ENCODE data around the gene NPM1. TPM values are rescaled to one million over a fixed set of nuclear protein-coding genes. Genes with fewer than 3 reads are reported as not detected.

NPM1 gene
- total and polyA plus RNA-seq, 4 experiments from 2014 or later, result 595 to 892 (median 817) TPM

GRCh38 chr5:171442287-171443042 lies 54.8 kb downstream of the NPM1 start:
- no peaks in the 10 kb centered on the region for H3K27me3 ChIP-seq (ENCODE audit: insufficient read depth, low read length)
- H3K4me1 ChIP-seq (ENCODE audit: insufficient read depth, low read length), result no peaks in the 10 kb centered on the region
- no peak overlapping the region for H3K4me3 ChIP-seq (ENCODE audit: low read length in 2 of 2)
- no peaks in the 10 kb centered on the region for H3K36me3 Mint-ChIP-seq
- DNase-seq, result no peak
- H3K9me3 Mint-ChIP-seq, result no peaks in the 10 kb centered on the region
- no peaks in the 10 kb centered on the region for H3K9me3 ChIP-seq (ENCODE audit: control insufficient read depth in 1 of 2, low read length in 2 of 2)
- H3K27ac ChIP-seq (ENCODE audit: low read depth, low read length), result no peak overlapping the region
- H3K36me3 ChIP-seq (ENCODE audit: insufficient read depth, low read length), result no peaks in the 10 kb centered on the region
- H3K27ac Mint-ChIP-seq, result no peak overlapping the region
- H3K27me3 Mint-ChIP-seq, result peaks cover 0 to 1% of the 10 kb centered on the region in 2 donors
- ChIA-PET POLR2A (ENCODE audit: partially characterized antibody) (no interaction called here), CTCF (ENCODE audit: partially characterized antibody) (no interaction called here)
- no peak overlapping the region for H3K4me3 Mint-ChIP-seq
- intact Hi-C loops (cut with micrococcal nuclease), result no loop called here
- no peaks in the 10 kb centered on the region for H3K4me1 Mint-ChIP-seq

GRCh38 chr5:171444582-171444981 lies 56.9 kb downstream of the NPM1 start:
- Histone ChIP-seq H3K36me3 (ENCODE audit: insufficient read depth, low read length) (no peaks in the 10 kb centered on the region), H3K4me3 (ENCODE audit: low read length in 2 of 2) (no peak overlapping the region), H3K27ac (ENCODE audit: low read depth, low read length) (no peak overlapping the region), H3K27me3 (ENCODE audit: insufficient read depth, low read length) (no peaks in the 10 kb centered on the region), H3K4me1 (ENCODE audit: insufficient read depth, low read length) (no peaks in the 10 kb centered on the region), H3K9me3 (ENCODE audit: control insufficient read depth in 1 of 2, low read length in 2 of 2) (no peaks in the 10 kb centered on the region)
- intact Hi-C loops (cut with micrococcal nuclease), result no loop called here
- no peak overlapping the region for H3K27ac Mint-ChIP-seq
- no peak for DNase-seq
- H3K27me3 Mint-ChIP-seq, result peaks cover 9 to 11% of the 10 kb centered on the region in 2 donors
- no peaks in the 10 kb centered on the region for H3K9me3 Mint-ChIP-seq
- no peak overlapping the region for H3K4me3 Mint-ChIP-seq
- H3K36me3 Mint-ChIP-seq, result no peaks in the 10 kb centered on the region
- no peaks in the 10 kb centered on the region for H3K4me1 Mint-ChIP-seq
- ChIA-PET POLR2A (ENCODE audit: partially characterized antibody) (no interaction called here), CTCF (ENCODE audit: partially characterized antibody) (no interaction called here)

GRCh38 chr5:171445644-171446516 lies 58.2 kb downstream of the NPM1 start:
- DNase-seq, result no peak
- intact Hi-C loops (cut with micrococcal nuclease), result no loop called here
- H3K4me1 Mint-ChIP-seq, result peaks cover 0 to 5% (median 0%) of the 10 kb centered on the region in 4 donors
- H3K27me3 ChIP-seq (ENCODE audit: insufficient read depth, low read length), result no peaks in the 10 kb centered on the region
- H3K36me3 Mint-ChIP-seq, result no peaks in the 10 kb centered on the region
- H3K9me3 ChIP-seq (ENCODE audit: control insufficient read depth in 1 of 2, low read length in 2 of 2), result no peaks in the 10 kb centered on the region
- H3K9me3 Mint-ChIP-seq, result no peaks in the 10 kb centered on the region
- no peak overlapping the region for H3K27ac ChIP-seq (ENCODE audit: low read depth, low read length)
- ChIA-PET POLR2A (ENCODE audit: partially characterized antibody) (no interaction called here), CTCF (ENCODE audit: partially characterized antibody) (no interaction called here)
- H3K27ac Mint-ChIP-seq, result peak overlapping the region in 1 of 7 donors; percentile 29
- H3K27me3 Mint-ChIP-seq, result peaks cover 10 to 18% of the 10 kb centered on the region in 2 donors
- no peak overlapping the region for H3K4me3 ChIP-seq (ENCODE audit: low read length in 2 of 2)
- H3K4me3 Mint-ChIP-seq, result no peak overlapping the region
- H3K36me3 ChIP-seq (ENCODE audit: insufficient read depth, low read length), result no peaks in the 10 kb centered on the region
- no peaks in the 10 kb centered on the region for H3K4me1 ChIP-seq (ENCODE audit: insufficient read depth, low read length)

- DNase-seq, result no peak
- no peak overlapping the region for H3K27ac Mint-ChIP-seq
- H3K27me3 ChIP-seq (ENCODE audit: insufficient read depth, low read length), result peaks cover under 1% of the 10 kb centered on the region
- H3K27ac ChIP-seq (ENCODE audit: low read depth, low read length), result no peak overlapping the region
- H3K4me3 Mint-ChIP-seq, result no peak overlapping the region
- H3K9me3 Mint-ChIP-seq, result peaks cover 0 to 2% (median 0%) of the 10 kb centered on the region in 8 donors
- H3K4me1 Mint-ChIP-seq, result peaks cover 3 to 11% (median 4%) of the 10 kb centered on the region in 4 donors
- no peaks in the 10 kb centered on the region for H3K4me1 ChIP-seq (ENCODE audit: insufficient read depth, low read length)
- no peak overlapping the region for H3K4me3 ChIP-seq (ENCODE audit: low read length in 2 of 2)
- no peaks in the 10 kb centered on the region for H3K36me3 Mint-ChIP-seq
- no peaks in the 10 kb centered on the region for H3K9me3 ChIP-seq (ENCODE audit: control insufficient read depth in 1 of 2, low read length in 2 of 2)
- POLR2A ChIA-PET (ENCODE audit: partially characterized antibody), result interaction anchor here (0.6 kb wide), 1 partner anchor 129 kb away, joined by 3 read pairs; no protein-coding TSS in a partner anchor
- H3K27me3 Mint-ChIP-seq, result peaks cover 19 to 28% of the 10 kb centered on the region in 2 donors
- CTCF ChIA-PET (ENCODE audit: partially characterized antibody), result no interaction called here
- H3K36me3 ChIP-seq (ENCODE audit: insufficient read depth, low read length), result no peaks in the 10 kb centered on the region
- intact Hi-C loops (cut with micrococcal nuclease), result no loop called here
Observed at GRCh38 chr5:171447226-171447625, 59.6 kb downstream of the NPM1 start.

GRCh38 chr5:171449426-171449825 lies 61.8 kb downstream of the NPM1 start:
- Histone ChIP-seq H3K9me3 (ENCODE audit: control insufficient read depth in 1 of 2, low read length in 2 of 2) (no peaks in the 10 kb centered on the region), H3K36me3 (ENCODE audit: insufficient read depth, low read length) (no peaks in the 10 kb centered on the region), H3K4me1 (ENCODE audit: insufficient read depth, low read length) (no peaks in the 10 kb centered on the region), H3K4me3 (ENCODE audit: low read length in 2 of 2) (no peak overlapping the region), H3K27ac (ENCODE audit: low read depth, low read length) (no peak overlapping the region), H3K27me3 (ENCODE audit: insufficient read depth, low read length) (peaks cover 5% of the 10 kb centered on the region)
- H3K36me3 Mint-ChIP-seq, result no peaks in the 10 kb centered on the region
- ChIA-PET CTCF (ENCODE audit: partially characterized antibody) (no interaction called here), POLR2A (ENCODE audit: partially characterized antibody) (no interaction called here)
- no peak overlapping the region for H3K27ac Mint-ChIP-seq
- intact Hi-C loops (cut with micrococcal nuclease), result no loop called here
- peaks cover 27 to 41% of the 10 kb centered on the region in 2 donors for H3K27me3 Mint-ChIP-seq
- peaks cover 3 to 11% (median 4%) of the 10 kb centered on the region in 4 donors for H3K4me1 Mint-ChIP-seq
- peaks cover 0 to 2% (median 0%) of the 10 kb centered on the region in 8 donors for H3K9me3 Mint-ChIP-seq
- H3K4me3 Mint-ChIP-seq, result no peak overlapping the region
- no peak for DNase-seq

GRCh38 chr5:171450423-171451331 lies 63.0 kb downstream of the NPM1 start:
- Mint-ChIP-seq H3K27me3 (peaks cover 28 to 43% of the 10 kb centered on the region in 2 donors), H3K27ac (no peak overlapping the region), H3K4me1 (peaks cover 3 to 11% (median 4%) of the 10 kb centered on the region in 4 donors), H3K4me3 (peak overlapping the region in 1 of 8 donors; percentile 52), H3K9me3 (peaks cover 0 to 2% (median 0%) of the 10 kb centered on the region in 8 donors), H3K36me3 (no peaks in the 10 kb centered on the region)
- no peak overlapping the region for H3K4me3 ChIP-seq (ENCODE audit: low read length in 2 of 2)
- DNase-seq, result no peak
- peaks cover 5% of the 10 kb centered on the region for H3K27me3 ChIP-seq (ENCODE audit: insufficient read depth, low read length)
- no peaks in the 10 kb centered on the region for H3K36me3 ChIP-seq (ENCODE audit: insufficient read depth, low read length)
- H3K27ac ChIP-seq (ENCODE audit: low read depth, low read length), result no peak overlapping the region
- H3K9me3 ChIP-seq (ENCODE audit: control insufficient read depth in 1 of 2, low read length in 2 of 2), result no peaks in the 10 kb centered on the region
- no peaks in the 10 kb centered on the region for H3K4me1 ChIP-seq (ENCODE audit: insufficient read depth, low read length)
- CTCF ChIA-PET (ENCODE audit: partially characterized antibody), result no interaction called here
- POLR2A ChIA-PET (ENCODE audit: partially characterized antibody), result no interaction called here
- intact Hi-C loops (cut with micrococcal nuclease), result no loop called here
